Measurements from ENCODE around the gene KRTAP10-3.

Gene KRTAP10-3

GRCh38 chr21:44528634-44528995 lies 30.0 kb downstream of the KRTAP10-3 start:
- TF ChIP-seq CTCF (IDR thresholded peaks at IDR 0.05; ENCODE audit: low read depth, low read length), result no peak
- no peak for DNase-seq (ENCODE audit: low read depth in 2 of 2)
- H3K4me3 ChIP-seq (replicated peaks in 1 of 2; ENCODE audit: low read depth in 2 of 2, low read length in 2 of 2), result no peak overlapping the region

- DNase-seq (ENCODE audit: low read depth in 2 of 2), result no peak
- no peak overlapping the region for H3K4me3 ChIP-seq (replicated peaks in 1 of 2; ENCODE audit: low read depth in 2 of 2, low read length in 2 of 2)
- no peak for TF ChIP-seq CTCF (IDR thresholded peaks at IDR 0.05; ENCODE audit: low read depth, low read length)
These were observed 30.5 kb downstream of the KRTAP10-3 start for GRCh38 chr21:44527983-44528633.

GRCh38 chr21:44527156-44527982 lies 31.2 kb downstream of the KRTAP10-3 start:
- no peak overlapping the region for H3K4me3 ChIP-seq (replicated peaks in 1 of 2; ENCODE audit: low read depth in 2 of 2, low read length in 2 of 2)
- DNase-seq (ENCODE audit: low read depth in 2 of 2), result no peak
- TF ChIP-seq CTCF (IDR thresholded peaks at IDR 0.05; ENCODE audit: low read depth, low read length), result no peak

- H3K4me3 ChIP-seq (replicated peaks in 1 of 2; ENCODE audit: low read depth in 2 of 2, low read length in 2 of 2), result no peak overlapping the region
- TF ChIP-seq CTCF (IDR thresholded peaks at IDR 0.05; ENCODE audit: low read depth, low read length), result no peak
- no peak for DNase-seq (ENCODE audit: low read depth in 2 of 2)
These were observed 32.2 kb downstream of the KRTAP10-3 start for GRCh38 chr21:44526096-44526997.

GRCh38 chr21:44525391-44526095 lies 33.1 kb downstream of the KRTAP10-3 start:
- H3K4me3 ChIP-seq (replicated peaks in 1 of 2; ENCODE audit: low read depth in 2 of 2, low read length in 2 of 2), result no peak overlapping the region
- DNase-seq (ENCODE audit: low read depth in 2 of 2), result no peak
- no peak for TF ChIP-seq CTCF (IDR thresholded peaks at IDR 0.05; ENCODE audit: low read depth, low read length)

Measured in cardiac fibroblast (primary cell).